Central memory CD8-positive, alpha-beta T cell (primary cell): ENCODE measurements around the gene KCTD6.

Experiments used
- ATAC-seq: fragments of 150-1000 bp; cut with Tn5 transposase; replicated peaks from 2 replicates; pipeline ENCODE4 v1.10.0; 2022; ENCODE audit warnings: mild to moderate bottlenecking, moderate FRiP score, moderate number of reproducible peaks; ENCODE audit not compliant: poor library complexity, severe bottlenecking; ENCODE audit errors: extremely low read depth
- DNase-seq, 2 donors: peaks; one replicate each; pipeline ENCODE4 v3.0.0; 2021; ENCODE audit warnings: low spot score in 2 of 2
- H3K27ac Mint-ChIP-seq: one replicate; pipeline ENCODE4 v1.8.0; 2022; ENCODE audit warnings: low read depth, mild to moderate bottlenecking, moderate library complexity, mixed read lengths
- H3K27me3 Mint-ChIP-seq: one replicate; pipeline ENCODE4 v1.8.0; 2022; ENCODE audit warnings: mixed read lengths
- H3K36me3 Mint-ChIP-seq: one replicate; pipeline ENCODE4 v1.8.0; 2022; ENCODE audit warnings: mild to moderate bottlenecking, moderate library complexity, mixed read lengths; ENCODE audit not compliant: insufficient read depth
- H3K4me1 Mint-ChIP-seq: one replicate; pipeline ENCODE4 v1.8.0; 2022; ENCODE audit warnings: mixed read lengths
- H3K4me3 Mint-ChIP-seq: one replicate; pipeline ENCODE4 v1.8.0; 2022; ENCODE audit warnings: mild to moderate bottlenecking, moderate library complexity, mixed read lengths
- H3K9me3 Mint-ChIP-seq: one replicate; pipeline ENCODE4 v1.8.0; 2022; ENCODE audit warnings: mixed read lengths

Gene KCTD6

GRCh38 chr3:58534592-58535494 is 42.9 kb downstream of the KCTD6 start:
- no peaks in the 10 kb centered on the region for H3K36me3 Mint-ChIP-seq
- peaks cover 11% of the 10 kb centered on the region for H3K4me1 Mint-ChIP-seq
- DNase-seq (no peak), ATAC-seq (no peak)
- no peaks in the 10 kb centered on the region for H3K27me3 Mint-ChIP-seq
- H3K4me3 Mint-ChIP-seq = no peak overlapping the region
- no peaks in the 10 kb centered on the region for H3K9me3 Mint-ChIP-seq
- H3K27ac Mint-ChIP-seq = no peak overlapping the region

- Mint-ChIP-seq H3K27ac (no peak overlapping the region), H3K36me3 (no peaks in the 10 kb centered on the region), H3K27me3 (no peaks in the 10 kb centered on the region), H3K4me1 (peaks cover 11% of the 10 kb centered on the region), H3K4me3 (no peak overlapping the region), H3K9me3 (no peaks in the 10 kb centered on the region)
- no peak for ATAC-seq
- DNase-seq = no peak
These were observed 43.9 kb downstream of the KCTD6 start for GRCh38 chr3:58535531-58536500.

- no peaks in the 10 kb centered on the region for H3K36me3 Mint-ChIP-seq
- ATAC-seq (no peak), DNase-seq (no peak)
- H3K4me1 Mint-ChIP-seq = peaks cover 11% of the 10 kb centered on the region
- no peaks in the 10 kb centered on the region for H3K9me3 Mint-ChIP-seq
- no peak within 1 kb of the TSS for H3K27ac Mint-ChIP-seq
- no peak within 1 kb of the TSS for H3K4me3 Mint-ChIP-seq
- H3K27me3 Mint-ChIP-seq = no peaks in the 10 kb centered on the region
These were observed 44.9 kb downstream of the KCTD6 start, which contains the start of gene ACOX2 for GRCh38 chr3:58536501-58537411. Gene ACOX2 (minus strand): TSS chr3:58537190. CDS start chr3:58535106, 2,084 bp downstream.

- H3K36me3 Mint-ChIP-seq = no peaks in the 10 kb centered on the region
These were observed 45.8 kb downstream of the KCTD6 start for GRCh38 chr3:58537412-58538301.

GRCh38 chr3:58539626-58540025 is 47.7 kb downstream of the KCTD6 start:
- no peaks in the 10 kb centered on the region for H3K36me3 Mint-ChIP-seq
- no peak for DNase-seq

More at GRCh38 chr3:58537412-58538301, 45.8 kb downstream of the KCTD6 start:
- H3K4me3 Mint-ChIP-seq = no peak overlapping the region
- DNase-seq (no peak), ATAC-seq (no peak)
- H3K4me1 Mint-ChIP-seq = peaks cover 6% of the 10 kb centered on the region
- no peak overlapping the region for H3K27ac Mint-ChIP-seq
- H3K27me3 Mint-ChIP-seq = no peaks in the 10 kb centered on the region
- no peaks in the 10 kb centered on the region for H3K9me3 Mint-ChIP-seq

GRCh38 chr3:58540176-58540858 is 48.4 kb downstream of the KCTD6 start:
- no peaks in the 10 kb centered on the region for H3K36me3 Mint-ChIP-seq
- H3K4me1 Mint-ChIP-seq = no peaks in the 10 kb centered on the region
- DNase-seq (no peak), ATAC-seq (no peak)
- H3K27me3 Mint-ChIP-seq = peaks cover 9% of the 10 kb centered on the region
- H3K27ac Mint-ChIP-seq = no peak overlapping the region
- no peak overlapping the region for H3K4me3 Mint-ChIP-seq
- no peaks in the 10 kb centered on the region for H3K9me3 Mint-ChIP-seq

More at GRCh38 chr3:58539626-58540025, 47.7 kb downstream of the KCTD6 start:
- Mint-ChIP-seq H3K9me3 (no peaks in the 10 kb centered on the region), H3K27ac (no peak overlapping the region), H3K4me1 (no peaks in the 10 kb centered on the region), H3K27me3 (peaks cover 4% of the 10 kb centered on the region), H3K4me3 (no peak overlapping the region)
- ATAC-seq = no peak

- peaks cover 2% of the 10 kb centered on the region for H3K36me3 Mint-ChIP-seq
- no peaks in the 10 kb centered on the region for H3K9me3 Mint-ChIP-seq
- no peak for ATAC-seq
- no peak overlapping the region for H3K27ac Mint-ChIP-seq
- no peak overlapping the region for H3K4me3 Mint-ChIP-seq
- no peaks in the 10 kb centered on the region for H3K4me1 Mint-ChIP-seq
- DNase-seq = no peak
- peaks cover 9% of the 10 kb centered on the region for H3K27me3 Mint-ChIP-seq
These were observed 52.6 kb downstream of the KCTD6 start for GRCh38 chr3:58544541-58544940.

GRCh38 chr3:58551636-58552180 is 59.8 kb downstream of the KCTD6 start:
- no peak overlapping the region for H3K27ac Mint-ChIP-seq
- H3K4me3 Mint-ChIP-seq = no peak overlapping the region
- no peaks in the 10 kb centered on the region for H3K36me3 Mint-ChIP-seq
- H3K27me3 Mint-ChIP-seq = peaks cover 42% of the 10 kb centered on the region
- ATAC-seq = no peak
- no peak for DNase-seq
- no peaks in the 10 kb centered on the region for H3K4me1 Mint-ChIP-seq
- no peaks in the 10 kb centered on the region for H3K9me3 Mint-ChIP-seq
